GM12878 (cell line): ENCODE measurements around the gene PF4V1. TPM values are rescaled to one million over a fixed set of nuclear protein-coding genes. Genes with fewer than 3 reads are reported as not detected.

Experiments used
- ATAC-seq: fragments of 200-7000 bp; cut with Tn5 transposase; 3 replicates; pipeline ENCODE4 v1.9.1; 2020; ENCODE audit warnings: mild to moderate bottlenecking, moderate library complexity
- BruUV-seq: library from RNA; stranded (reverse); fragments of 400-500 nt; replicated peaks from 2 replicates; lab custom pipeline; 2021; lab: Mats Ljungman, UMichigan
- CTCF ChIA-PET: fragments of 300-600 bp; sonication (Branson Sonifier 250); formaldehyde crosslinking; extraction: SDS; loops from one replicate; lab custom pipeline; 2021; ENCODE audit warnings: inconsistent platforms; lab: Yijun Ruan, JAX
- POLR2A ChIA-PET: fragments of 350-600 bp; formaldehyde crosslinking; extraction: SDS; loops from one replicate; lab custom pipeline; 2021; ENCODE audit warnings: inconsistent platforms; lab: Charles Lee
- RAD21 ChIA-PET: fragments of 300-600 bp; sonication (Branson Sonifier 250); formaldehyde crosslinking; loops from one replicate; lab custom pipeline; 2023; ENCODE audit warnings: antibody characterized with exemption; ENCODE audit not compliant: unreplicated experiment; lab: Charles Lee
- SMC1A ChIA-PET: fragments of 300-600 bp; sonication (Branson Sonifier 250); formaldehyde crosslinking; loops from one replicate; lab custom pipeline; 2023; ENCODE audit not compliant: unreplicated experiment, uncharacterized antibody; lab: Charles Lee
- DNase-seq: peaks from one replicate; pipeline ENCODE4 v3.0.0-alpha.2; 2011; ENCODE audit warnings: low read depth, low spot score
- FAIRE-seq: peaks from 3 replicates; lab custom pipeline; 2011; peaks lifted over from hg19 to GRCh38; lab: Jason Lieb, UNC
- H2AFZ ChIP-seq: 2 replicates; pipeline ENCODE4 v1.6.0; 2011; ENCODE audit warnings: low read depth, low read length, control low read depth; ENCODE audit not compliant: control insufficient read depth
- H3K27ac ChIP-seq: 2 replicates; pipeline ENCODE4 v1.5.1; 2011; ENCODE audit warnings: control low read depth; ENCODE audit not compliant: control insufficient read depth, insufficient read depth
- H3K27me3 ChIP-seq, 2 experiments: replicated peaks in 1 of 2; 2 replicates each; pipeline versions ENCODE4 v1.6.0 to v1.6.1; 2011; ENCODE audit warnings: low read length in 1 of 2; ENCODE audit not compliant: control insufficient read depth in 2 of 2, insufficient read depth in 2 of 2
- H3K36me3 ChIP-seq, 2 experiments: 2 replicates each; pipeline ENCODE4 v1.5.1; 2011; ENCODE audit warnings: low read length in 1 of 2; ENCODE audit not compliant: control insufficient read depth in 2 of 2, insufficient read depth in 2 of 2
- H3K4me1 ChIP-seq: 2 replicates; pipeline ENCODE4 v1.6.1; 2011; ENCODE audit warnings: mild to moderate bottlenecking, low read length, moderate library complexity, mixed read lengths; ENCODE audit not compliant: control insufficient read depth, insufficient read depth
- H3K4me2 ChIP-seq: 2 replicates; pipeline ENCODE4 v1.6.0; 2011; ENCODE audit warnings: control low read depth; ENCODE audit not compliant: control insufficient read depth, insufficient read depth
- H3K4me3 ChIP-seq: fragments of 200-600 bp; sonication (generic); 2 replicates; pipeline ENCODE4 v1.5.1; 2016
- H3K79me2 ChIP-seq: 2 replicates; pipeline ENCODE4 v1.6.0; 2011; ENCODE audit warnings: low read length; ENCODE audit not compliant: control insufficient read depth, insufficient read depth
- H3K9ac ChIP-seq: 2 replicates; pipeline ENCODE4 v1.8.0; 2011; ENCODE audit warnings: low read length, control low read depth, mixed read lengths; ENCODE audit not compliant: control insufficient read depth, insufficient read depth
- H3K9me3 ChIP-seq: replicated peaks from 3 replicates; pipeline ENCODE4 v1.5.1; 2011; ENCODE audit warnings: mild to moderate bottlenecking, low read length; ENCODE audit not compliant: control insufficient read depth, insufficient read depth
- H4K20me1 ChIP-seq: 2 replicates; pipeline ENCODE4 v1.6.0; 2011; ENCODE audit not compliant: control insufficient read depth, insufficient read depth
- ATF7 ChIP-seq: fragments of 450-650 bp; IDR thresholded peaks from 2 replicates; pipeline ENCODE4 v1.6.1; 2016; ENCODE audit warnings: low read depth, mild to moderate bottlenecking
- BCLAF1 ChIP-seq: fragments of 450-650 bp; IDR thresholded peaks from 2 replicates; pipeline ENCODE4 v1.6.1; 2017; ENCODE audit warnings: antibody characterized with exemption, mild to moderate bottlenecking, moderate library complexity
- CHD4 ChIP-seq: fragments of 200-600 bp; sonication (generic); IDR thresholded peaks from 2 replicates; pipeline ENCODE4 v1.6.1; 2016; ENCODE audit warnings: mild to moderate bottlenecking
- E2F4 ChIP-seq: IDR thresholded peaks from 2 replicates; pipeline ENCODE4 v1.6.1; 2012; ENCODE audit warnings: low read depth, low read length, improper control_type of control experiment
- JUND ChIP-seq: IDR thresholded peaks from 2 replicates; pipeline ENCODE4 v1.6.1; 2012; ENCODE audit warnings: low read depth, mild to moderate bottlenecking, low read length, improper control_type of control experiment, moderate library complexity
- MEF2B ChIP-seq: fragments of 450-650 bp; IDR thresholded peaks from 2 replicates; pipeline ENCODE4 v1.6.1; 2018; ENCODE audit warnings: mild to moderate bottlenecking, moderate library complexity; ENCODE audit not compliant: partially characterized antibody, poor library complexity, severe bottlenecking
- RBBP5 ChIP-seq: fragments of 200-600 bp; sonication (generic); conservative IDR thresholded peaks from 2 replicates; pipeline ENCODE4 v1.6.1; 2016
- SIN3A ChIP-seq: IDR thresholded peaks from 2 replicates; pipeline ENCODE4 v1.6.1; 2012; ENCODE audit warnings: low read depth, low read length, improper control_type of control experiment
- SUPT20H ChIP-seq: IDR thresholded peaks from 2 replicates; pipeline ENCODE4 v1.6.1; 2011; ENCODE audit warnings: low read depth, mild to moderate bottlenecking, low read length, moderate library complexity, borderline replicate concordance; ENCODE audit not compliant: control insufficient read depth
- TCF3 ChIP-seq: IDR thresholded peaks from 2 replicates; pipeline ENCODE4 v1.6.1; 2012; ENCODE audit warnings: low read depth, mild to moderate bottlenecking, low read length, borderline replicate concordance; ENCODE audit not compliant: insufficient read depth
- ZBTB11 ChIP-seq: fragments of 450-650 bp; formaldehyde crosslinking; IDR thresholded peaks from 2 replicates; pipeline ENCODE4 v1.5.0; 2022; ENCODE audit warnings: mild to moderate bottlenecking, missing genetic modification characterization
- ZNF24 ChIP-seq: fragments of 450-650 bp; IDR thresholded peaks from 2 replicates; pipeline ENCODE4 v1.6.1; 2017; ENCODE audit warnings: antibody characterized with exemption, mild to moderate bottlenecking
- ZNF592 ChIP-seq: fragments of 450-650 bp; IDR thresholded peaks from 2 replicates; pipeline ENCODE4 v1.6.1; 2017; ENCODE audit warnings: mild to moderate bottlenecking, moderate library complexity
- WGBS: methylation state at CpG from one replicate; pipeline ENCODE4 v1.1.6; 2016; ENCODE audit warnings: low lambda C conversion rate; ENCODE audit not compliant: insufficient replicate concordance, insufficient coverage; ENCODE audit errors: missing lambda C conversion rate; 5-methylcytosine and 5-hydroxymethylcytosine counted together
- in situ Hi-C: fragments of 300-500 bp; cut with MboI; formaldehyde crosslinking; loops from 9 replicates; pipeline ENCODE4 v1.14.3; 2018; ENCODE audit warnings: mixed read lengths
- intact Hi-C: fragments of 100-400 bp; cut with micrococcal nuclease; formaldehyde crosslinking; loops from one replicate; pipeline ENCODE4 v1.14.2; 2022; ENCODE audit not compliant: unreplicated experiment
- polyA plus RNA-seq, 11 experiments: library from polyadenylated mRNA; depleted of rRNA in 4 of 11; unstranded in 6 of 11; stranded (reverse) in 5 of 11; fragments of >200 nt; fragmentation: Nextera tagmentation in 4 of 11; fragmentation: Illumina TruSeq in 1 of 11; extraction: Ambion mirVana in 4 of 11; extraction: Trizol in 1 of 11; gene quantifications; 1 replicate in 1 of 11; 2 replicates in 10 of 11; pipeline versions ENCODE4 v1.2.1 to v1.2.3, GENCODE V29; 2011 to 2016; ENCODE audit warnings: inconsistent platforms in 2 of 11, missing spikeins in 2 of 11, low read depth in 1 of 11
- total RNA-seq, 4 experiments: library from RNA; depleted of rRNA in 3 of 4; stranded (reverse); fragments of >200 nt in 3 of 4; fragmentation: Illumina TruSeq in 1 of 4; extraction: Trizol in 1 of 4; gene quantifications; 2 replicates each; pipeline versions ENCODE4 v1.2.1 to v1.2.3, GENCODE V29; 2013 to 2021

Gene PF4V1
- total and polyA plus RNA-seq, 10 of the 15 experiments (the other 5 are each of a cell fraction or from before 2014, with no cell fraction given): not detected

- Histone ChIP-seq H3K4me1 (no peaks in the 10 kb centered on the region), H3K9ac (no peak overlapping the region), H2AFZ (no peak overlapping the region), H3K4me3 (no peak overlapping the region), H3K9me3 (no peaks in the 10 kb centered on the region), H3K4me2 (no peak overlapping the region), H3K36me3 (no peaks in the 10 kb centered on the region), H3K27me3 (no peaks in the 10 kb centered on the region), H3K27ac (no peak overlapping the region), H4K20me1 (no peaks in the 10 kb centered on the region), H3K79me2 (no peaks in the 10 kb centered on the region)
- POLR2A ChIA-PET: no interaction called here
- no peak for ATAC-seq
- FAIRE-seq: no peak
- RAD21 ChIA-PET: no interaction called here
- in situ Hi-C loops: no loop called here
- WGBS: 30% methylated on average over 5 of the region's 5 CpGs
- no peak for DNase-seq
- SMC1A ChIA-PET: no interaction called here
- BruUV-seq: no TSS peak
- CTCF ChIA-PET: interaction anchor here (1.3 kb wide), 1 partner anchor 36 kb away, joined by 3 read pairs; no protein-coding TSS in a partner anchor
- intact Hi-C loops: no loop called here
- no peak for TF ChIP-seq SUPT20H
- no peak for TF ChIP-seq SIN3A
- no peak for TF ChIP-seq ZBTB11
- TF ChIP-seq ZNF24: no peak
- TF ChIP-seq RBBP5: no peak
- TF ChIP-seq BCLAF1: no peak
- no peak for TF ChIP-seq TCF3
- no peak for TF ChIP-seq CHD4
- TF ChIP-seq ATF7: no peak
- no peak for TF ChIP-seq ZNF592
- no peak for TF ChIP-seq E2F4
- no peak for TF ChIP-seq MEF2B
- no peak for TF ChIP-seq JUND
Measured at GRCh38 chr4:73901031-73901430, 47.9 kb downstream of the PF4V1 start.
